Breast epithelium (tissue), 4 donors: ENCODE results near the gene DCAF17. TPM values are rescaled to one million over a fixed set of nuclear protein-coding genes. Genes with fewer than 3 reads are reported as not detected.
"Not testable (repeated sequence)": the region's sequence is repeated elsewhere in the genome, so short reads cannot be mapped to it uniquely, and the experiment has no call there.

ENCODE experiments used
- DNase-seq, 2 donors: peaks; one replicate each; pipeline ENCODE4 v3.0.0-alpha.2; 2019; ENCODE audit warnings: low spot score in 2 of 2
- H3K27ac ChIP-seq, 2 donors: fragments of 200-600 bp; sonication (generic) in 1 of 2; one replicate each; pipeline ENCODE4 v1.5.1; 2016 to 2019; ENCODE audit warnings: mild to moderate bottlenecking in 1 of 2
- H3K27me3 ChIP-seq, 2 donors: fragments of 200-600 bp; sonication (generic) in 1 of 2; one replicate each; pipeline versions ENCODE4 v1.5.1 to v1.6.0; 2017 to 2019; ENCODE audit warnings: control low read depth in 1 of 2, mild to moderate bottlenecking in 1 of 2
- H3K36me3 ChIP-seq: fragments of 200-600 bp; one replicate; pipeline ENCODE4 v1.5.1; 2019
- H3K4me1 ChIP-seq, 2 donors: fragments of 200-600 bp; sonication (generic); one replicate each; pipeline ENCODE4 v1.5.1; 2016 to 2019; ENCODE audit warnings: control low read depth in 1 of 2
- H3K4me3 ChIP-seq, 3 donors: fragments of 200-600 bp; sonication (generic); 1 replicate in 2 of 3; 2 replicates in 1 of 3; pipeline ENCODE4 v1.5.1; 2016 to 2019; ENCODE audit warnings: mild to moderate bottlenecking in 3 of 3, moderate library complexity in 2 of 3
- H3K9me3 ChIP-seq, 2 donors: fragments of 200-600 bp; sonication (generic) in 1 of 2; one replicate each; pipeline ENCODE4 v1.5.1; 2016 to 2019; ENCODE audit warnings: control low read depth in 1 of 2
- POLR2A ChIP-seq: fragments of 450-650 bp; IDR thresholded peaks from one replicate; pipeline ENCODE4 v1.6.1; 2016; ENCODE audit warnings: antibody characterized with exemption, mild to moderate bottlenecking, moderate library complexity
- POLR2AphosphoS5 ChIP-seq, 3 donors: sonication (generic); formaldehyde crosslinking; IDR thresholded peaks; one replicate each; pipeline ENCODE4 v1.6.1; 2017; ENCODE audit warnings: antibody characterized with exemption in 3 of 3
- intact Hi-C: fragments of 100-400 bp; cut with DNase I; formaldehyde crosslinking; loops from one replicate; pipeline ENCODE4 v1.15.1; 2023; ENCODE audit warnings: low total_unique reads
- total RNA-seq, 3 donors: library from RNA; depleted of rRNA; stranded (reverse); fragments of >200 nt; gene quantifications; one replicate each; pipeline ENCODE4 v1.1.0, GENCODE V29; 2016
- TF ChIP-seq, protein P1 (sequence below), 3 donors: fragments of 450-650 bp; IDR thresholded peaks; one replicate each; pipeline ENCODE4 v1.5.1; 2016 to 2017; ENCODE audit warnings: antibody characterized with exemption in 3 of 3, mild to moderate bottlenecking in 3 of 3, moderate library complexity in 3 of 3

The DCAF17 gene
- total RNA-seq, 3 donors from 2014 or later: 13.3 to 30.6 (median 24.6) TPM

DNA sequence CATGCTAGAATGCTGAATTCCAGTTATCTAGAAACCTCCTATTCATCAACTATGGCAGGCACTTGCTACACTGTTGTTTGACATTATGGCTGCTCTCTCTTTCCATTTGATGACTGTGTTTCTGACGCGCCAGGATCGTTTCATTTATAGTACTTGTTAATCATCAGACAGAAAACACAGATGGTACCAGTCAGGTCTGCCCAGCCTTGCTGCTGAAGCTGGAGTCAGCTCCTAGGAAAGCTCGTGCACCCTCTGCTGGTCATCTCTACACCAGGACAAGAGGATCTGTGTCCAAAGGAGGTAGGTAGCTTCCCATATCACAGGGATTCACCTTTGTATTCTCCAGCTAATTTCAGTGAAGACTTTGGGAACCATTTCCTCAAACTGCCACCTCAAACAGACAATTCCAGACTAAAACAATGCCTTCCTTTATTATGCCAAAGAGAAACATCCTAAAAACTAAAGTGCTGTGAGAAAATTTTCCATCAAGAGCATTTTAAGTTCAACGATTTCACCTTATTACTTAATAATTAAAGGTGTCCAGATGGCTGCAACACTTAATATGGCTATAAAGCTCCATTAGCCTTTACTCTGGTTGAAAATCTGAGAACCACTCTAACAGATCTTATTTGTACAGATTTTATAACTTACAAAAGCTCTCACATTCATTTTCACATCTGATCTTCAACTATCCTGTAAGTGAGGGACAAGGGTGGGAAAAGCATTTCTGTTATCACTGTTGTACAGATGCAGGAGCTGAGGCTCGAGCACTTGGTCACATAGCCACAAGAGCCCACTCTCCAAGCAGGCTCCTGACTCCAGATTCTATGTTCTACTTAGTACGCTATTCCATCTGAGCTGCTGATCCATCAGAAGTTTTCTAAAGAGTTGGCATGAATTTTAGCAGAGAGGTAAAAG is 17.8 kb upstream of the DCAF17 start:
- intact Hi-C loops: no loop called here
- TF ChIP-seq, protein P1, sequence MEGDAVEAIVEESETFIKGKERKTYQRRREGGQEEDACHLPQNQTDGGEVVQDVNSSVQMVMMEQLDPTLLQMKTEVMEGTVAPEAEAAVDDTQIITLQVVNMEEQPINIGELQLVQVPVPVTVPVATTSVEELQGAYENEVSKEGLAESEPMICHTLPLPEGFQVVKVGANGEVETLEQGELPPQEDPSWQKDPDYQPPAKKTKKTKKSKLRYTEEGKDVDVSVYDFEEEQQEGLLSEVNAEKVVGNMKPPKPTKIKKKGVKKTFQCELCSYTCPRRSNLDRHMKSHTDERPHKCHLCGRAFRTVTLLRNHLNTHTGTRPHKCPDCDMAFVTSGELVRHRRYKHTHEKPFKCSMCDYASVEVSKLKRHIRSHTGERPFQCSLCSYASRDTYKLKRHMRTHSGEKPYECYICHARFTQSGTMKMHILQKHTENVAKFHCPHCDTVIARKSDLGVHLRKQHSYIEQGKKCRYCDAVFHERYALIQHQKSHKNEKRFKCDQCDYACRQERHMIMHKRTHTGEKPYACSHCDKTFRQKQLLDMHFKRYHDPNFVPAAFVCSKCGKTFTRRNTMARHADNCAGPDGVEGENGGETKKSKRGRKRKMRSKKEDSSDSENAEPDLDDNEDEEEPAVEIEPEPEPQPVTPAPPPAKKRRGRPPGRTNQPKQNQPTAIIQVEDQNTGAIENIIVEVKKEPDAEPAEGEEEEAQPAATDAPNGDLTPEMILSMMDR (IDR thresholded peaks at IDR 0.05): peak; percentile 31 to 87 (median 86)
- TF ChIP-seq POLR2AphosphoS5 (IDR thresholded peaks at IDR 0.05) (peak in 1 of 3 donors; percentile 53), POLR2A (no peak)
- H3K36me3 ChIP-seq: no peaks in the 10 kb centered on the region
- no peaks in the 10 kb centered on the region for H3K4me1 ChIP-seq
- H3K9me3 ChIP-seq: no peaks in the 10 kb centered on the region
- DNase-seq: peak; percentile 86 to 88
- H3K27ac ChIP-seq: peak overlapping the region in 1 of 2 donors; percentile 58
- no peaks in the 10 kb centered on the region for H3K27me3 ChIP-seq
- H3K4me3 ChIP-seq: no peak overlapping the region

DNA sequence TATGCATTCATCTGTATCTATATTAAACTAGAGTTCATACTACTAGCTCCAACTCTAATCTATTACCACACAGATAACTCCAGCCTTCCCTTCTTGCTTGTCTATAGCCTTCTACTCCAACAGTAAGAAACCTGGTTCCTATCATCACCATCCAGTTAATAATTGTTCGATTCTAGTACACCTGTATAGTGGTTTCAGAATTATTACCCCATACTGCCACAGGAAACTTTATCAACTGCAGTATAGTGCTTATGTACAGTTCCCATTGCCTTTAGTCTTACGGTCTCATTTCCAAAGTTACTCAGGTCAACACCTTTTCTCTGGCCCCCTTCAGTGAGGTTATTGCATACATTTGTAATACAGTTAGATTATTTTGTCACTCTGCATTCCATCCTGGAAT is 14.7 kb upstream of the DCAF17 start:
- Histone ChIP-seq H3K4me3 (no peak overlapping the region), H3K27ac (no peak overlapping the region), H3K9me3 (peaks cover 7 to 8% of the 10 kb centered on the region in 2 donors), H3K4me1 (no peaks in the 10 kb centered on the region), H3K27me3 (no peaks in the 10 kb centered on the region), H3K36me3 (no peaks in the 10 kb centered on the region)
- TF ChIP-seq, protein P1 (IDR thresholded peaks at IDR 0.05): no peak
- no peak for TF ChIP-seq POLR2A
- no peak for TF ChIP-seq POLR2AphosphoS5 (IDR thresholded peaks at IDR 0.05)
- intact Hi-C loops: no loop called here
- no peak for DNase-seq

DNA sequence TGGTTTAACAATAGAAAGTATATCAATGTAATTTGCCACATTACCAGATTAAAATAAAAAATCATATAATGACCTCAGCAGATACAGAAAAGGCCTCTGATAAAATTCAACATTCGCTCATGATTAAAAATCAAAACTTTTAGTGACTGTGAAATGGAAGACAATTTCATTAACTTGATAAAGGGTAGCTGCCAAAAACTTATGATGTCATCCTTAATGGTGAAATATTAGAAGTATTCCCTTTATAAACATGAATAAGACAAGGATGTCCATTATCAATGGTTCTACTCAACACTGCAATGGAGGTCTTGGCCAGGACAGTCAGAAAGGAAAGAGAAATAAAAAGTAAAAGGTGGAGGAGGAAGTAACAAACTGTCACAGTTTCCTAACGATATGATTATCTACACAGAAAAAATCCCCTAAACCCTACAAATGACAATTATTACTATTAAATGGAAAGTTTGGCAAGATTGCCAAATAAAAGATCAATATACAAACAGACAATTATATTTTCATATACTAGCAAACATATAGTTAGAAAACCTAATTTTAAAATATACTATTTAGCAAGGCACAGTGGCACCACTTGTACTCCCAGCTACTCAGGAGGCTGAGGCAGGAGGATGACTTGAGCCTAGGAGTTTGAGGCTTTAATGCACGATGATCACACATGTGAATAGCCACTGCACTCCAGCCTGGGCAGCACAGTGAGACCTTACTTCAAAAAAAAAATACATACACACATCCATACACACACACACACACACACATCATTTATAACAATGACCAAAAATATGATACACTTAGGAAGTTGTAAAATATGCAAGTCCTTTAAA is 13.1 kb upstream of the DCAF17 start:
- DNase-seq: no peak
- intact Hi-C loops: no loop called here

DNA sequence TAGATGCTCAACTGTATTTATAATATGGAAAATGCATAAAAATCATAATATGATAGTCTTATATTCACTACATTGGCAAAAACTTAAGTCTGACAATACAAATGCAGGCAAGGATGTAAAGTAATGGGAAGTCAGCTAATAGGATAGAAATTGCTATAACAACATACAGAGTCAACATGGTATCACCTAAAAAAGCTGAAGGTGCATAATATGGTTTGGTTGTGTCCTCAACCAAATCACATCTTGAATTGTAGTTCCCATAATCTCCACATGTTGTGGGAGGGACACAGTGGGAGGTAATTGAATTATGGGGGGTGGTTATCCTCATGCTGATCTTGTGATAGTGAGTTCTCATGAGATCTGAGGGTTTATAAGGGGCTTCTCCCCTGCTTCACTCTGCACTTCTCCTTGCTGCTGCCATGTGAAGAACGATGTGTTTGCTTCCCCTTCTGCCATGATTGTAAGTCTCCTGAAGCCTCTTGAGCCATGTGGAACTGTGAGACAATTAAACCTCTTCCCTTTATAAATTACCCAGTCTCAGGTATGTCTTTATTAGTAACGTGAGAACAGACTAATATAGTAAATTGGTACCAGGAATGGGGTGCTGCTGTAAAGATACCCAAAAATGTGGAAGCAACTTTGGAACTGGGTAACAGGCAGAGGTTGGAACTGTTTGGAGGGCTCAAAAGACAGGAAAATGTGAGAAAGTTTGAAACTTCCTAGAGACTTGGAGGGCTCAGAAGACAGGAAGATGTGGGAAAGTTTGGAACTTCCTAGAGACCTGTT is 11.1 kb upstream of the DCAF17 start:
- H3K4me3 ChIP-seq, H3K4me1 ChIP-seq, H3K36me3 ChIP-seq, DNase-seq, intact Hi-C loops, H3K27ac ChIP-seq, H3K27me3 ChIP-seq: not testable (repeated sequence)
- H3K9me3 ChIP-seq: peaks cover 8 to 12% of the 10 kb centered on the region in 2 donors

More for the DNA sequence above, 13.1 kb upstream of the DCAF17 start:
- H3K36me3 ChIP-seq: no peaks in the 10 kb centered on the region
- no peak overlapping the region for H3K27ac ChIP-seq
- peaks cover 8 to 12% of the 10 kb centered on the region in 2 donors for H3K9me3 ChIP-seq
- no peak overlapping the region for H3K4me3 ChIP-seq
- no peaks in the 10 kb centered on the region for H3K4me1 ChIP-seq
- H3K27me3 ChIP-seq: no peaks in the 10 kb centered on the region
- no peak for TF ChIP-seq POLR2A
- TF ChIP-seq POLR2AphosphoS5 (IDR thresholded peaks at IDR 0.05): no peak
- TF ChIP-seq, protein P1 (IDR thresholded peaks at IDR 0.05): no peak
